PC-3 (cell line): ENCODE data around the gene TMEM223.

Experiments
- CTCF ChIP-seq: fragments of 300-600 bp; sonication (generic); conservative IDR thresholded peaks from 2 replicates; pipeline ENCODE4 v1.5.1; 2017; ENCODE audit warnings: antibody characterized with exemption, low read depth, mild to moderate bottlenecking, low read length
- EZH2phosphoT487 ChIP-seq: fragments of 300-600 bp; sonication (generic); IDR thresholded peaks from 2 replicates; pipeline ENCODE4 v1.6.1; 2018; ENCODE audit warnings: mild to moderate bottlenecking, antibody characterized with exemption, low read length, borderline replicate concordance

GRCh38 chr11:62799486-62799885 is 7.7 kb upstream of the TMEM223 start:
- TF ChIP-seq CTCF (no peak), EZH2phosphoT487 (no peak)
